Measurements from ENCODE around the gene CERS2. TPM values are rescaled to one million over a fixed set of nuclear protein-coding genes. Genes with fewer than 3 reads are reported as not detected.

CERS2 gene
- polyA plus RNA-seq, 1 experiment, result 202 TPM

DNA sequence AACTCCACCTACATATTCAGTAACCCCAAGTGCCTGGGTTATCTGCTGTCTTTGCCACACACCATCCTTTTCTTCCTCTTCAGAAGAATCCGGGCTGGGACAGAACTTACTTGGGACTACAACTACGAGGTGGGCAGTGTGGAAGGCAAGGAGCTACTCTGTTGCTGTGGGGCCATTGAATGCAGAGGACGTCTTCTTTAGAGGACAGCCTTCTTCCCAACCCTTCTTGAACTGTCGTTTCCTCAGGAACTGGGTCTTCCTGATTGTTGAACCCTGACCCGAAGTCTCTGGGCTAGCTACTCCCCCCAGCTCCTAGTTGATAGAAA, 10.5 kb downstream of the CERS2 start:
- Histone ChIP-seq H3K27me3 (ENCODE audit: control insufficient read depth, insufficient read depth, low read length) (no peaks in the 10 kb centered on the region), H3K36me3 (ENCODE audit: control insufficient read depth, insufficient read depth, low read length) (peaks cover 50% of the 10 kb centered on the region), H3K4me3 (ENCODE audit: low read depth, low read length) (no peak overlapping the region)
- DNase-seq (ENCODE audit: low read depth), result no peak
- ChIA-PET CTCF (interaction anchor here (0.6 kb wide), 1 partner anchor 11 kb away, joined by 4 read pairs; no protein-coding TSS in a partner anchor), POLR2A (no interaction called here)
- TF ChIP-seq, protein P1, sequence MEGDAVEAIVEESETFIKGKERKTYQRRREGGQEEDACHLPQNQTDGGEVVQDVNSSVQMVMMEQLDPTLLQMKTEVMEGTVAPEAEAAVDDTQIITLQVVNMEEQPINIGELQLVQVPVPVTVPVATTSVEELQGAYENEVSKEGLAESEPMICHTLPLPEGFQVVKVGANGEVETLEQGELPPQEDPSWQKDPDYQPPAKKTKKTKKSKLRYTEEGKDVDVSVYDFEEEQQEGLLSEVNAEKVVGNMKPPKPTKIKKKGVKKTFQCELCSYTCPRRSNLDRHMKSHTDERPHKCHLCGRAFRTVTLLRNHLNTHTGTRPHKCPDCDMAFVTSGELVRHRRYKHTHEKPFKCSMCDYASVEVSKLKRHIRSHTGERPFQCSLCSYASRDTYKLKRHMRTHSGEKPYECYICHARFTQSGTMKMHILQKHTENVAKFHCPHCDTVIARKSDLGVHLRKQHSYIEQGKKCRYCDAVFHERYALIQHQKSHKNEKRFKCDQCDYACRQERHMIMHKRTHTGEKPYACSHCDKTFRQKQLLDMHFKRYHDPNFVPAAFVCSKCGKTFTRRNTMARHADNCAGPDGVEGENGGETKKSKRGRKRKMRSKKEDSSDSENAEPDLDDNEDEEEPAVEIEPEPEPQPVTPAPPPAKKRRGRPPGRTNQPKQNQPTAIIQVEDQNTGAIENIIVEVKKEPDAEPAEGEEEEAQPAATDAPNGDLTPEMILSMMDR (IDR thresholded peaks at IDR 0.05; ENCODE audit: insufficient read depth, low read depth, low read length), result no peak

DNA sequence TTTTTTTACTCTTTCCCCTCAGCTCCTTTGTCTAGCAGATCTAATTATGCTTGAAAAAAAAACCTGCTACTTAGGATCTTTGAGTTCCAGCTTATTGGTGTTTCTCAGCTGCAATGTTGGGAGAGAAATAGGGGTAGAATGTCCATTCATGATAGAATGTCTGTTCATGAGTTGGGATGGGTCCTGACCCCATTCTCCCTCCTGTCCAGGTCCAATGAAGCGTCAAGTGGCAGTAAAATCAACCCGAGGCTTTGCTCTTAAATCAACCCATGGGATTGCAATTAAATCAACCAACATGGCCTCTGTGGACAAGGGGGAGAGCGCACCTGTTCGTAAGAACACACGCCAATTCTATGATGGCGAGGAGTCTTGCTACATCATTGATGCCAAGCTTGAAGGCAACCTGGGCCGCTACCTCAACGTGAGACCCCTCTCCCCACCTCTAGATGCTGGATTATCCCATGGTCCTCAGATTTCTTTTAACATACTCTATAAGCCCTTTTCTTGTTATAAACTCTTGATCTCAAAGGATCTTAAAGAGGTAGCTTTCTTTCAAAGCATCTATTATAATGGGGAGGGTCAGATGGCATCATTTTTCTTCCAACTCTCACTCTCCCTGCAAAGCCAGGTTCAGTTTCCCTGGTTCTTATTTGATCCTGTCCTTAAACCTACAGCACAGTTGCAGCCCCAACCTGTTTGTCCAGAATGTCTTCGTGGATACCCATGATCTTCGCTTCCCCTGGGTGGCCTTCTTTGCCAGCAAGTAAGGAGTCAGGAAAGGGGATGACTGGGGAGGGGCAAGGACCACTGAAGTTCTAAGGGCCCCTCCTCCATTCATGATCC, 11.1 kb downstream of the CERS2 start:
- TF ChIP-seq, protein P1 (IDR thresholded peaks at IDR 0.05; ENCODE audit: insufficient read depth, low read depth, low read length), result no peak
- H3K27me3 ChIP-seq (ENCODE audit: control insufficient read depth, insufficient read depth, low read length), result no peaks in the 10 kb centered on the region
- no peak overlapping the region for H3K4me3 ChIP-seq (ENCODE audit: low read depth, low read length)
- ChIA-PET POLR2A (no interaction called here), CTCF (interaction anchor here (1.7 kb wide), 1 partner anchor 32 kb away, joined by 7 read pairs; no protein-coding TSS in a partner anchor)
- peaks cover 48% of the 10 kb centered on the region for H3K36me3 ChIP-seq (ENCODE audit: control insufficient read depth, insufficient read depth, low read length)
- DNase-seq (ENCODE audit: low read depth), result no peak

DNA sequence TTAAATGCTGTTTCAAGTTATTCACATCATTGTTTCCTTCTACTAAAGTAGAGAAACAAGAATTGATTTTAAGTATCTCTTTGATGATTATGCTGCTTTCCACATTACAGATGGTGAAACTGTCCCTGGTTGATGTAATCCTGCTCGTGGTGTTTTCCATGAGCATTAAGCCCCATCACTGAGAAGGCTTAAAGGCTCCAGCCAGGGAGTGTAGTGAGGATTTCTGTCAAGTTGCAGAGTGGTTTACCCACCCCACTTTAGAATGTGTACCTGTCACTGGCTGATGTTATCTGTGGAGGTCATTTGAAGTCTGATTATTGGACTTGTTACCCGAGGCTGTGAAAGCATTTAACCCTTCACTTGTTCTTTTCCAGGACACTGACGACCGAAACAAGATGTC, 12.9 kb downstream of the CERS2 start:
- TF ChIP-seq, protein P1 (IDR thresholded peaks at IDR 0.05; ENCODE audit: insufficient read depth, low read depth, low read length), result no peak
- POLR2A ChIA-PET, result no interaction called here
- no peak for DNase-seq (ENCODE audit: low read depth)
- H3K4me3 ChIP-seq (ENCODE audit: low read depth, low read length), result no peak overlapping the region
- H3K27me3 ChIP-seq (ENCODE audit: control insufficient read depth, insufficient read depth, low read length), result no peaks in the 10 kb centered on the region
- peaks cover 34% of the 10 kb centered on the region for H3K36me3 ChIP-seq (ENCODE audit: control insufficient read depth, insufficient read depth, low read length)
- CTCF ChIA-PET, result interaction anchor here (0.9 to 1.7 kb wide), 2 partner anchors 9 to 34 kb away, joined by 3 to 7 read pairs; no protein-coding TSS in a partner anchor

DNA sequence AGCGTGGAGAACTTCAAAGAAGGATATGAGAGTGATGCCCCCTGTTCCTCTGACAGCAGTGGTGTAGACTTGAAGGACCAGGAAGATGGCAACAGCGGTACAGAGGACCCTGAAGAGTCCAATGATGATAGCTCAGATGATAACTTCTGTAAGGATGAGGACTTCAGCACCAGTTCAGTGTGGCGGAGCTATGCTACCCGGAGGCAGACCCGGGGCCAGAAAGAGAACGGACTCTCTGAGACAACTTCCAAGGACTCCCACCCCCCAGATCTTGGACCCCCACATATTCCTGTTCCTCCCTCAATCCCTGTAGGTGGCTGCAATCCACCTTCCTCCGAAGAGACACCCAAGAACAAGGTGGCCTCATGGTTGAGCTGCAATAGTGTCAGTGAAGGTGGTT, 14.0 kb downstream of the CERS2 start:
- TF ChIP-seq, protein P1 (IDR thresholded peaks at IDR 0.05; ENCODE audit: insufficient read depth, low read depth, low read length), result no peak
- Histone ChIP-seq H3K27me3 (ENCODE audit: control insufficient read depth, insufficient read depth, low read length) (no peaks in the 10 kb centered on the region), H3K4me3 (ENCODE audit: low read depth, low read length) (no peak overlapping the region), H3K36me3 (ENCODE audit: control insufficient read depth, insufficient read depth, low read length) (peaks cover 24% of the 10 kb centered on the region)
- DNase-seq (ENCODE audit: low read depth), result no peak
- POLR2A ChIA-PET, result interaction anchor here (0.5 to 0.6 kb wide), 2 partner anchors 13 to 19 kb away, joined by 13 to 31 read pairs; no protein-coding TSS in a partner anchor
- CTCF ChIA-PET, result interaction anchor here (0.6 kb wide), 1 partner anchor 85 kb away, joined by 3 read pairs; no protein-coding TSS in a partner anchor

DNA sequence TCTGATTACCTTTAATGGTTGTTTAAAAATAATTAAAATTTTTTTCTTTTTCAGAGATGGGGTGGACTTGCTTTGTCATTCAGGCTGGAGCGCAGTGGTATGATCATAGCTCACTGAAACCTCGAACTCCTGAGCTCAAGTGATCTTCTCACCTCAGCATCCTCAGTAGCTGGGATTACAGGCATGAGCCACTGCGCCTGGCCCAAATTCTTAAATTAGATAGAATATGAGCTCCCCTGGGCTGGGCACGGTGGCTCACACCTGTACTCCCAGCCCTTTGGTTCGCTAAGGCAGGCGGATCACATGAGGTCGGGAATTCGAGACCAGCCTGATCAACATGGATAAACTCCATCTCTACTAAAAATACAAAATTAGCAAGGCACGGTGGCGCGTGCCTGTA, 17.0 kb downstream of the CERS2 start:
- H3K27me3 ChIP-seq (ENCODE audit: control insufficient read depth, insufficient read depth, low read length), result no peaks in the 10 kb centered on the region
- TF ChIP-seq, protein P1 (IDR thresholded peaks at IDR 0.05; ENCODE audit: insufficient read depth, low read depth, low read length), result no peak
- ChIA-PET CTCF (interaction anchor here (0.6 to 1.5 kb wide), 5 partner anchors 15 to 37 kb away, joined by 3 to 4 read pairs (median 3); partner anchors contain the start of gene ANXA9), POLR2A (no interaction called here)
- DNase-seq (ENCODE audit: low read depth), result no peak
- H3K4me3 ChIP-seq (ENCODE audit: low read depth, low read length), result no peak overlapping the region
- H3K36me3 ChIP-seq (ENCODE audit: control insufficient read depth, insufficient read depth, low read length), result peaks cover 16% of the 10 kb centered on the region
